ENCODE measurements around the gene SEC16B. TPM values are rescaled to one million over a fixed set of nuclear protein-coding genes. Genes with fewer than 3 reads are reported as not detected.
A peak's percentile ranks its signal among the peaks of the same experiment; 100 is the strongest.

The SEC16B gene
- total and polyA plus RNA-seq, 12 donors, result 0.32 to 19.0 (median 1.5) TPM

DNA sequence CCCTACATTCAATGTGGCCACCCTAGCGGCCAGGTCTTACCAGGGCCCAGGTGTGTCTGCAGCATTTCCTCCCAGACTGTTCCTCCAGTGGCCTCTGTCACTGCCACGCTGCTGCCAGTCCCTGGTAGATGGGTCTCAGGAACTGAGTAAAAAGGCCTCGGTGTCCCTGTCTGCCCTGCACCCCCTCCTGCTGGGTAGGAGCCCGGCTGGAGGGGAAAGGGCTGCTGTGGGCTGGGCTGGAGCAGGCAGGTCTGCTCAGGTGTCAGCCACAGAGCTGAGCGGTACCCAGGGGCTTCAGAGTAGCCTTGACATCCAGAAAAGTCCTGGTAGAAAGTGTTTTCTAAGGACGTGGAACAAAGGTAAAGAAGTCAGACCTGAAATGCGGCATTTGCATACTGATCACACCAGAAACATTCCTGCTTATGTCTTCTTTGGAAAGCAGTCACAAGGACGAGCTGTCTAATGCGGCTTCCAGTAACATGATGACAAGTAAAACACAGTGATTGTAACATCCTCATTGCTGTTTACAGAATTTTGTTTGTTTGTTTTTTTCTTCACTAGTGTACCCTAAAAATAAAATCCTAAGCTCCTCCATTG lies 32.6 kb downstream of the SEC16B start:
- Histone ChIP-seq H3K36me3 (peaks cover 0 to 100% (median 9%) of the 10 kb centered on the region in 9 donors), H3K27ac (no peak overlapping the region), H3K9me3 (no peaks in the 10 kb centered on the region), H3K4me3 (no peak overlapping the region), H3K4me1 (peaks cover 0 to 10% (median 0%) of the 10 kb centered on the region in 9 donors), H3K27me3 (no peaks in the 10 kb centered on the region)
- no peak for ATAC-seq
- 83 to 84% methylated on average over 9 of the region's 9 CpGs for WGBS, 2 donors
- intact Hi-C loops (cut with DNase I), result loop anchor here in 2 of 10 donors (10.0 kb wide), 2 partner anchors 1032 to 1042 kb away; no protein-coding TSS in a partner anchor
- TF ChIP-seq, protein P1, sequence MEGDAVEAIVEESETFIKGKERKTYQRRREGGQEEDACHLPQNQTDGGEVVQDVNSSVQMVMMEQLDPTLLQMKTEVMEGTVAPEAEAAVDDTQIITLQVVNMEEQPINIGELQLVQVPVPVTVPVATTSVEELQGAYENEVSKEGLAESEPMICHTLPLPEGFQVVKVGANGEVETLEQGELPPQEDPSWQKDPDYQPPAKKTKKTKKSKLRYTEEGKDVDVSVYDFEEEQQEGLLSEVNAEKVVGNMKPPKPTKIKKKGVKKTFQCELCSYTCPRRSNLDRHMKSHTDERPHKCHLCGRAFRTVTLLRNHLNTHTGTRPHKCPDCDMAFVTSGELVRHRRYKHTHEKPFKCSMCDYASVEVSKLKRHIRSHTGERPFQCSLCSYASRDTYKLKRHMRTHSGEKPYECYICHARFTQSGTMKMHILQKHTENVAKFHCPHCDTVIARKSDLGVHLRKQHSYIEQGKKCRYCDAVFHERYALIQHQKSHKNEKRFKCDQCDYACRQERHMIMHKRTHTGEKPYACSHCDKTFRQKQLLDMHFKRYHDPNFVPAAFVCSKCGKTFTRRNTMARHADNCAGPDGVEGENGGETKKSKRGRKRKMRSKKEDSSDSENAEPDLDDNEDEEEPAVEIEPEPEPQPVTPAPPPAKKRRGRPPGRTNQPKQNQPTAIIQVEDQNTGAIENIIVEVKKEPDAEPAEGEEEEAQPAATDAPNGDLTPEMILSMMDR (IDR thresholded peaks at IDR 0.05), result no peak
- DNase-seq, result no peak

DNA sequence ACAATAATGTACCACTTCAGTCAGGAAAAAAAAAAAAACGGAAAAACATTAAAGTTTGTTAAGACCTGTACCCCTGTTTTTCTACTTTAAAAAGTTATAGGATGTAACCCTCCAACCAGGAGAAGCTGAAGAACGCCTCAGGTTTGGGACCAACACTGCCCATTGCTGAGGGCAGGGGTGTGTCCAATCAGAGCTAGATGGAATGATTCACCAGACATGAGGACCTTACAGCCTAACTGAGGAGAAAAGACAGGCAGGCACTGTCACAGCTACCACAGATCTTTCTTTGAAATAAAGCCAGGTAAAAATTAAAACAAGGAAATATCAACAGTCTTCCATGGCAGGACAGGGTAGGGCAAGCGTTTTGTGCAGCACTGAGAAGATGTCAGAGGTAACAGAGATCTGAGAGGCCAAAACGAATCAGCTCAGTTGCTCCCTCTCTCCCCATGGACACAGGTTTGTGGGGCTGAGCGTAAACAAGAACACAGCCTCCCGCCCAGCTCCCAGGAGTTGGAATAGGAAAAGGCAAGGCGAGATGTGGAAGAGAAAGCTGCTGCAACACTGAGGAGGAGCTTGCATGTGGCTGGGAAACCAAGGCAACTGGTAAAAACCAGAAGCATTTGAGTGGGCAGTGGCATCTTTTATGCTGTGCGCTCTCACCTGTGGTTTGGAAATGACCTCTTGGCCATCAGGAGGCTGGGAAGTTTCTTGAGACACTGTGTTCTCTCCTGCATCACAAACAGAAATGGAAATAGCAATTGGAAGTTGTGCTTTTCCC lies 34.0 kb downstream of the SEC16B start:
- H3K27ac ChIP-seq, result no peak overlapping the region
- H3K4me3 ChIP-seq, result no peak overlapping the region
- H3K27me3 ChIP-seq, result no peaks in the 10 kb centered on the region
- no peak for DNase-seq
- no peaks in the 10 kb centered on the region for H3K9me3 ChIP-seq
- H3K4me1 ChIP-seq, result peaks cover 0 to 5% (median 0%) of the 10 kb centered on the region in 9 donors
- H3K36me3 ChIP-seq, result peaks cover 0 to 100% (median 14%) of the 10 kb centered on the region in 9 donors
- TF ChIP-seq, protein P1 (IDR thresholded peaks at IDR 0.05), result no peak
- ATAC-seq, result peak in 1 of 8 donors; percentile 12
- intact Hi-C loops (cut with DNase I), result loop anchor here in 2 of 10 donors (10.0 kb wide), 2 partner anchors 1031 to 1041 kb away; no protein-coding TSS in a partner anchor
- 92 to 93% methylated on average over 8 of the region's 8 CpGs for WGBS, 2 donors

DNA sequence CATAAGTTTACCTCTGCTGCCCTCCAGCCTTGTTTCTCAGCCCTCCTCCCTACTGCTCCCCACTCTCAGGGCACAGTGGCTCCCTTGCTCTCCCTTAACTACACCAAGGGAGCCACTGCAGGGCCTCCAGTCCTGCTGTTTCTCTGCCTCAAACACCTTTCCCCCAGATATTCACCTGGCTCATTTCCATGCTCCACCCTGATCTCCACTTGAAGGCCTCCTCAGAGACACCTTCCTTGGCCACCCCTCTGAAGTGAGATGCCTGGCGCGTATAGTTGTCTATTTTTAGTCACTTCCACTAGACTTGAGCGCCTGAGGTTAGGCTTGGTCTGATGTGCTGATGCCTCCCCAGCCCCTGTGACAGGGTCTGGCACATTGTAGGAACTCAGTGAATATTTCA lies 34.9 kb downstream of the SEC16B start:
- H3K27me3 ChIP-seq, result no peaks in the 10 kb centered on the region
- ATAC-seq (peak; percentile 41 to 91 (median 87)), DNase-seq (peak in 1 of 2 donors; percentile 49)
- TF ChIP-seq, protein P1 (IDR thresholded peaks at IDR 0.05), result no peak
- H3K9me3 ChIP-seq, result no peaks in the 10 kb centered on the region
- H3K27ac ChIP-seq, result no peak overlapping the region
- peaks cover 0 to 100% (median 16%) of the 10 kb centered on the region in 9 donors for H3K36me3 ChIP-seq
- no peak overlapping the region for H3K4me3 ChIP-seq
- peaks cover 0 to 5% (median 0%) of the 10 kb centered on the region in 9 donors for H3K4me1 ChIP-seq
- intact Hi-C loops (cut with DNase I), result loop anchor here in 2 of 10 donors (10.0 kb wide), 2 partner anchors 1030 to 1040 kb away; no protein-coding TSS in a partner anchor
- 54 to 76% methylated on average over 3 of the region's 3 CpGs for WGBS, 2 donors

DNA sequence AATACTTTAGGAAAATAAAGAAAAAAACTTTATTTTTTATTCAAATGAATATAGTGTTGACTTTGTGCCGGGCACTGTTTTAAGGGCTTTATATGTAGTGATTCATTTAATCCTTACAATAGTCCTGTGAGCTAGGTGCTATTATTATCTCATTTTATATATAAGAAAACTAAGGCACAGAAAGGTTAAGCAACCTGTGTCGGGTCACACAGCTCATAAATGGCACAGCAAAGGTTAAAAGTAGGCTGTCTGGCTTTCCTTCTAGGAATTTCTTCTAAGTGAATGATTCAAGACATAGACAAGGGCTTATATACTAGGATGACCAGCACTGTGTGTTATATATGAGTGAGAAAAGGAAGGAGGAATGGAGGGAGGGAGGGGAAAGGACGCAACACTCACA lies 35.4 kb downstream of the SEC16B start:
- H3K27me3 ChIP-seq, result no peaks in the 10 kb centered on the region
- H3K27ac ChIP-seq, result no peak overlapping the region
- H3K9me3 ChIP-seq, result no peaks in the 10 kb centered on the region
- no peak for DNase-seq
- ATAC-seq, result peak in 2 of 8 donors; percentile 4 to 7
- H3K36me3 ChIP-seq, result peaks cover 0 to 100% (median 16%) of the 10 kb centered on the region in 9 donors
- TF ChIP-seq, protein P1 (IDR thresholded peaks at IDR 0.05), result no peak
- intact Hi-C loops (cut with DNase I), result loop anchor here in 2 of 10 donors (10.0 kb wide), 2 partner anchors 1030 to 1040 kb away; no protein-coding TSS in a partner anchor
- peaks cover 0 to 5% (median 0%) of the 10 kb centered on the region in 9 donors for H3K4me1 ChIP-seq
- WGBS, 2 donors, result 93 to 95% methylated on average over 3 of the region's 3 CpGs
- H3K4me3 ChIP-seq, result no peak overlapping the region
